Adrenal gland (tissue), 5 donors: ENCODE data around the gene LMX1B.

Source experiments
- CTCF ChIP-seq, 6 experiments: fragments of 450-650 bp in 4 of 6; fragments of 200-600 bp in 2 of 6; sonication (generic) in 1 of 6; IDR thresholded peaks; 1 replicate in 5 of 6; 2 replicates in 1 of 6; pipeline versions ENCODE4 v1.5.1 to v1.8.0; 2016 to 2021; ENCODE audit warnings: antibody characterized with exemption in 6 of 6, mild to moderate bottlenecking in 2 of 6, moderate library complexity in 1 of 6
- POLR2A ChIP-seq, 2 donors: fragments of 450-650 bp; IDR thresholded peaks; one replicate each; pipeline ENCODE4 v1.6.1; 2017; ENCODE audit warnings: antibody characterized with exemption in 2 of 2, mild to moderate bottlenecking in 2 of 2, moderate library complexity in 1 of 2
- donor health status: DM: no; HTN: no; CAD: no.

- TF ChIP-seq CTCF (IDR thresholded peaks at IDR 0.05) = no peak
- no peak for TF ChIP-seq POLR2A (IDR thresholded peaks at IDR 0.05)
Observed at GRCh38 chr9:126564716-126565115, 49.0 kb upstream of the LMX1B start.
